GM18870 (cell line): Measurements from ENCODE around the gene PRRT1B.

Experiments used
- ATAC-seq: cut with Tn5 transposase; IDR thresholded peaks from one replicate; pipeline ENCODE4 v1.9.1; 2021; ENCODE audit warnings: moderate library complexity; ENCODE audit not compliant: unreplicated experiment

PRRT1B gene

DNA sequence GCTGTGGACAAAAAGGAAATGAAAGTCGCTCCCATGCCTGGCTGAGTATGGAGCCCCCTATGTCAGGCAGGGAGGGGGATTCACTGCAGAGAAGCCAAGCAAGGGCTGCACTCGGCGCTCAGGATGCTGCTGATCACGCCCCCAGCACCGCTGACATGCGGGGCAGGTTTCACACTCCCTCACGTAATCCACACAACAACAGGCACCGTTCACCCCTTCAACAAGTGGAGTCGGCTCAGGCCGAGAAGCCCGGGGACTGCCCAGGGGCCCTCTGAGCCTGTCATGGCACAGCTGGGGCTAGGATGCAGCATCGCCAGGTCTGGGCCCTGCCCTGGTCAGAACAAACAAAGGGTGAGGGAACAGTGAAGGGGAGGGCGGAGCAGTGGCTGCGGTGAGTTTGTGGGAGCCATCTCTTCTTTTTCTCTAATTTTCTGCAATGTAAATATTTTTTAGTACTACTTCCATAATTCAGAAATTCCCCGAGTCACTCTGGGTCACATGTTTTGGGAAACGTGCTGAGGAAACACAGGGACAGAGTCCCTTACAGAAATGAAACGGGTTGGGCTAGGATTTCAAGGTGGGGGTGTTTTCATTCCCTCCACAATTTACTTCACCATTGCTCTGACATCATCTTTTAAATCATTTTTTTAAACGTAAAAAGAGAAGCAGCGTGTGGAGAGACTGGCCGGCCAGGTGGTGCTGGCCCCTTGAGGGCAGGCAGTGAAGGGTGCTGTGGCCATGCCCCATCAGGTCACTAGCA is 49.8 kb downstream of the PRRT1B start:
- ATAC-seq, result no peak

DNA sequence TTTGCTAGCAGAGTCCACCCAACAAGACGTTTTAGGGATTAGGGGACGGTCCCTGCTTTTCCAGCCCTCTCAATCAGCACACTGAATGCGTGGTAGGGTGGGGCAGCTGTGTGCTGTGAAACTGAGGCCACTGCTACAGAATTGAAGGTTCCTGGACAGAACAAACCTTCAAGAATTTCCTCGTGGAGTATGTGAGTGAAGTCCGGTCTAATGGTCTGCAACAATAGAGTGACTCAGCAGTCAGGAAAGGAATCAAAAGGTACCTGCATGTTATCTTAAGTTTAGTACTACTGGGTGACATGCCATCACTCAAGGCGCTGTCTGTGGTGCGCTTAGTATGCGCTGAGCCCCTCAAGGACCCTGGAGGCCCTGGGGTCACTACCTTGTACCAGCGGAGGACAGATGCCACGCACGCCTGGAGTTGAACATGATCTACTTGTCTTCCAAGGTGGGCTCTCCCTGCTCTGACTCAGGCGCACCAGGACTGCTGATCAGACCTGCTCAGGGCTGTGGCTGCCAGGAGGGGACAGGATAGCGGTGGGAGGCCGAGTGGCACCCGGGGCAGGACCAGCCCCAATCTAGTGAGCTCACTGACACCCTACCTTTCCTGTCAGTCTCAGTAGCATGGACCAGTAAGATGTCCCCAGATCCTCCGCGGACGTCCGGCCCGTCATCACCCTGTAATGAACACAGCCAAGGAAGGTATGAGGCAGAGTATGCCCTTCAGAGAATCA is 50.5 kb downstream of the PRRT1B start:
- no peak for ATAC-seq

DNA sequence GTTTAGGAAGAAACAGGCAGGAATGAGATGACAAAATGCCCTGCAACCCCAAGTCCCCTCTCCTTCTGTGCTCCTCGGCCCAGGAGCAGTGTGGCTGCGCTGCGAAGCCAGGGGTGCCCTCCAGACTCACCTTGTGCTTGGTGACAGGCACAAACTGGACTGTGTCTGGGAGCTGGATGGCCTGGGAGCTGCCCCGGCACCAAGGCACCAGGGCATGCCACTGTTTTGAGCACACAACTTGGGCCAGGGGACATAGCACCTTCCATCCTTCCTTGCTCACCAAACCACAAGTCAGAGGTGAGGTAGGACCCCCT is 51.1 kb downstream of the PRRT1B start:
- no peak for ATAC-seq

DNA sequence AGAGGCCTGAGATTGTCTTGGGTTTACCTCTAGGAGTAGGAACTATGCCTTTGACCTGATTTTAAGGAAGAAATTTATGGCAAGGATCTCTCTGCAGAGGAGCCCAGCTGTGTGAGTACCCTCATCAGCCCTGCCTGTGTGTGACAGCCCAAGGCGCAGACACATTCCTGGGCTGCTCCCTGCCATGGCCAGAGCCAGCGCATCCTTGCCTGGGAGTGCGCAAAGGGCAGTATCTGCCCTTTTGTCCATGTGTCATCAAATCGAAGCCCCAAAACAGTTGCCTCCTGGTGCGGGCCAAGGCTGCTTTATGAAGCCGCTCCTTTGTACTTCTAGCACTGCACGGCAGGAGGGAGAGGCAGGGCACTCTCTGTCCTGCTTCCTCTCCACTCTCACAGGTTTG is 51.9 kb downstream of the PRRT1B start:
- ATAC-seq, result no peak

DNA sequence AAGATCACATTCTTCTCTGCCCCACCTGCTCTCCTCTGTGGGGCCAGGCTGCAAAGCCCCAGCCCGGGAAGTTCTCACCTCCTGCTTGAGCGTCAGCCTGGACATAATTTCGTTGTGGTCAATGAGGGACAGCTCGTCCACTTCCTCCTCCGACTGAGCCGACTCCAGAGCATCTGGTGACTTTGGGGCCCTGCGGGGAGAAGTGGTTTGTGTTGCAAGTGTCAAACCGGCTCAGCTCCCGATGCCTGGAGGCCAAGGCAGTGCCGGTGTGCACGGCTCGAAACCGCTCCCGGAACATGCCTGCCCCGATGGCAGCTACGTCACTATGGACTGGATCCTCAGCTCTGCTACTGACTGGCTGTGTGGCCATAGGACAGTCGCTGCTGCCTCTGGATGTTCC is 52.8 kb downstream of the PRRT1B start:
- ATAC-seq, result no peak

DNA sequence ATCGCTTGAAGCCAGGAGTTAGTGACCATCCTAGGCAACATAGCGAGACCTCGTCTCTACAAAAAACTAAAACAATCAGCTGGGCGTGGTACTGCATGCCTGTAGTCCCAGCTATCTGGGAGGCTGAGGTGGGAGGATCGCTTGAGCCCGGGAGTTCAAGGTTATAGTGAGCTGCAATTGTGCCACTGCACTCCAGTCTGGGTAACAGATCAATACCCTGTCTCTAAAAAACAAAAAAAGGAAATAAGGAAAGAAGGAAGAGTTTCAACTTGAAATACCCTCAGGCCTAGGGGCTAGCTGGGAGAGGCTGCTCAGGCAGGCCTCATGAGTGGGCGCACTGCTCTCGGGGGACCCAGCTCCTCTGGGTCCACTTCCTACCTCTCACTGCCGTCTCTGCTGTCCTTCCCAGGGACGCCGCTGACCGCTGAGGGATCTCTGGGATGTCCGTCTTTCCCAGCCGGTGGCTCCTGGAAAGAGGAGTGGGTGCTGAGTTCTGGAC is 56.4 kb downstream of the PRRT1B start:
- ATAC-seq, result no peak

DNA sequence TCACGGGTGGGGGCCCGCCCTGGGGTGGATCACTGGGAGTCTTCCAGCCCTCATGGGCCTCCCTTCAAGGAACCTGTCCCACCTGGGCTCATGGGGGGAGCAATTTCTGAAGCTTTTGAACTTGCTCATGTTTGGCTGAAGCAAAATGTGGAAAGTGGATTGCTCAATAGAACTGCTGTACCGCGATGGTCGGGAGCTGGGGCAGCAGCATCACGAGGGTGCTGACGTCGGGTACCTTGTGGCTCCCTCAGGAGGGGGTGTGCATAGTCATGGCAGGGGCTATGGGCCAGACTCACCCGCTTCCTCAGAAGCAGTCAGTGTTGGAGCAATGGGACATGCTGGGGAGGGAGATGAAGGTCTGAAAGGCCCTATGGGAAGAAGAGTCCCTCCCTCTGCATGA is 57.9 kb downstream of the PRRT1B start:
- ATAC-seq, result no peak

DNA sequence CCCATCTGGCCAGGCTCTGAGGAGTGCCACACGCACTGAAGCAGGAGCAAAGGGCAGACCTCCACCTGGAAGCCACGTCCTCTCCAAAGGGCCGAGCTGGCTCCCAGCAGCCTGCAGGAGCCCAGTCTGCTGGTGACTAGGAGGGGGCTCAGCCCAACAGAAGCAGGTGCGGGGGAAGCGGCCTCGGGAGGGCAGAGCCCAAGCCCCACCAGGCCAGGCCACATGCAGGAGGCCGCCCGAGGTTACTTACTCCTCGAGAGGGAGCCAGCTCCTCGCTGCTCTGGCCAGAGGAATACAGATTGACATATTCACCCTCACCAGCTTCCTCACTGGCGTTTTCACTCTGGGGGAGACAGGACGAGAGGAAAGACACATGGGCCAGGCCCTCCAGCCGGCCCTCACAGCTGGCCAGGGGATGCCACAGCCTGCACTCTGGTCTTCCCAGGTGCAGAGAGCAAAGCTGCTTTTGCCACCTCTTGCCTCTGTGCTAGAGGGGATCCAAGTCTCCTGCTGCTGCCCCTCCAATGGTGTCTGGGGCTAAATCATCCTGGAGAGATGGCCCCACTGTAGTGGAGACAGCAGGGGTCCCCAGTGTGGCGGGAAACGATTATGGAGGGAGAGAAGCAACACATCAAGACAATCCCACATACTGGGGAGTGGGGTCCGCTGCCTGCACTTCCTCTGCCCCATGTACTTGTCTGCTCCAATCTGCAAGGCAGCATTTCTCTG is 58.6 kb downstream of the PRRT1B start:
- ATAC-seq, result no peak

DNA sequence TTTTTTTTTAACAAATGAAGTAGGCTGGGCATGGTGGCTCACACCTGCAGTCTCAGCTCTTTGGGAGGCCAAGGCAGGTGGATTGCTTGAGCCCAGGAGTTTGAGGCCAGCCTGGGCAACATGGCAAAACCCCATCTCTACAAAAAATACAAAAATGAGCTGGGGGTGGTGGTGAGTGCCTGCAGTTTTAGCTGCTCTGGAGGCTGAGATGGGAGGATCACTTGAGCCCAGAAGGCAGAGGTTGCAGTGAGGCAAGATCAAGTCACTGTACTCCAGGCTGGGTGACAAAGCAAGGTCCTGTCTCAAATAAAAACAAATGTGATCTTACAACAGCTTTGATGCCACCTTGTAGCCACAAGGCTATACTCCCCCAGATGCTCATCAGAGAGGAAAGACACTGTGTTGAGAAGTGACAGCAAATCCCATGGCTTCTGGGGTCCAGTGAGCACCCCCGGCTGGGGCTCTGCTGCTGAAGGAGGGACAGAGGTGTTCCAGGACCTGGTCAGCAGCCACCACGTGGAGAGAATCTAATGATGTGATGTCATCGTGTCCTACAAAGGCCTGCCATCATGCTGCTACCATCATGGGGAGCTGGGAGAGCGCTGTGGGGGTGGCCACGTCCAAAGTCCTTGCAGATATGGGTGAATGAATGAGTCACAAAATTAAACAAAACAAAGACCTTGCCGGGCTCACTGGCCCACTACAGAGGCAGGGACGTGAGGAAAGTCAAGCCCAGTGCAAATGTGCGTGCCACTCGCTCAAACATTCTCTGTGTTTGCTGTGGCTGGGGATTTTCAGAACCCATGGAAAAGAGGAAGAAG is 60.7 kb downstream of the PRRT1B start:
- no peak for ATAC-seq

DNA sequence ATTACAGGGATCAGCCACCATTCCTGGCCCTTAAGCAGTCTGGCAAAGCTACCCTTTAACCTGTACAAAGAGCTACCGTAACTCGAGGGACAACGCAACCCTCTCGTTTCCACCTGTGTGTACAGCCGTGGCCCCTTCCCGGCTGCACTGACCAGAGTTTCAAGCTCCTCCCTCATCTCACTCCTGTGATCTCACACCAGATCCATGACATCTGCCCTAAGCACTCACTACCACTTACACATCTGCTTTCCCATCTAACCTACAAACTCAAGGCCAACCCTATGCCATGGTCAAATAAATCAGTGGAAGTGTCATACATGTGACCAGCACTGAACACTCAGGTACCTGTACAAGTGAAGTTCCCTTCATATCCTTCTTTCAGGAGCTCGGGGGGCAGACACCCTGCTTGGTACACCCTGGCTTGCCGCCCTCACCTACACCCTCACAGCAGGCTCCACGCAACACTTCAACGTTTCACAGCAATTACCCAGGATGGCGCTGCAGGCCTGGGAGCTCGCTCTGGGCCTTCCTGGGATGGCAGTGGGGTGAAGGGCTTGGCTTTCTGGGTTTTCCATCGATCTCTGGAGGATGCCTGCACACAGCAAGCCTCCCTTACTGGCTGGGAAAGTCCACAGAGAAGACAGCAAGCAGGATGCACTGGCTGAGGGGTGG is 61.7 kb downstream of the PRRT1B start:
- ATAC-seq, result no peak

DNA sequence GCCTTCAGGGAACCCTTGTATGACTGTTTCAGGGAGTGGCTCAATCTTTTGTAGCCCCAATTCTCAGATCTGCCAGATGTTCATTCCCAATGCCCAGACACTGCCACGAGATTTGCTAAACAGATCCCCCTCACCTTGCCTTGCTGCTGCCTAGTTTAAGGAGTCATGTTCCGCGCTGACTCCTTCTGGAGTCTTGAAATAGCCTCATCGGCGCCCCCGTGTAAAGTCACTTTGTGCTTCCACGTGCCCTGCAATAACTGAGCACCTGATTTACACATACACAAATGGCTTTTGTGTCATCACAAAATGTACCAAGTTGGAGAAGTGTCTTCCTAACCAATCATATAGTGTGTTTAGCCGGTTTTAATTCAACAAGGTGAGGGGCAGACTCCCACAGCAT is 62.3 kb downstream of the PRRT1B start:
- ATAC-seq, result no peak

DNA sequence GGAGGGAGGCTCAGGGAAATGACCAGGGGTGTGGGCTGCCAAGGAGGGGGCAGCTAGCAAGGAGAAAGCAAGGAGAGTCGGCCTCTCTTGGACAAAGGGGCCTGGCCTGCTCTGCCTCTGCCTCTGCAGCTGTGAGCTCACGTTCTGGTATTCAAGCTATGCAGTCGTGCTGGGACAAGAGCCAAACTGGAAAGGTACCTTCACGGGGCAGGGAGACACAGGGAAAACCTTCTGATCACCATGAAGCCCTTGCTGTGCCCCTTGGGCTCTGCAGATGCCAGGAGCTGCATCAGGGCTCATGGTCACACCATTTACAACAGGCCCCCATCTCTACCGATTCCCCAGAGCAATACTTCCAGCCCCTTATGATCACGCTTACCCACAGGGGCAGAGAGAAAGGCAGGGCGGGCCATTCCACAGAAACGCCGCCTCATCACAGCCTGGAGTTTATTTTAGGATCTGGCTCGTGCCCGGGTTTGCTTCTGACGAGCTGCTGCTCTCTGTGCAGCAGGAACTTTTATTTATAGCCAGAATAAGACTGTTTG is 63.2 kb downstream of the PRRT1B start:
- ATAC-seq, result no peak
